ENCODE data around the gene RBM20. TPM values are rescaled to one million over a fixed set of nuclear protein-coding genes. Genes with fewer than 3 reads are reported as not detected.

Gene RBM20
- total and polyA plus RNA-seq, 2 of the 13 experiments (the other 11 are each of a cell fraction or from before 2014, with no cell fraction given), result 0.02 to 0.22 TPM

- TF ChIP-seq ZNF609 (CRISPR knock-in tag; IDR thresholded peaks at IDR 0.05; ENCODE audit: borderline replicate concordance), result no peak
Observed at GRCh38 chr10:110682348-110682747, 38.2 kb downstream of the RBM20 start (continued).

GRCh38 chr10:110684800-110685446 lies 40.8 kb downstream of the RBM20 start:
- intact Hi-C loops (cut with micrococcal nuclease; ENCODE audit: unreplicated experiment) (no loop called here), in situ Hi-C loops (cut with HindIII; ENCODE audit: extremely low pct_ligation_motif_present, low pct_unique_long_range_greater_than_20kb) (no loop called here)
- Histone ChIP-seq H3K4me3 (replicated peaks in 1 of 3; ENCODE audit: insufficient read depth in 1 of 3, low read depth in 2 of 3, low read length in 3 of 3) (no peak overlapping the region), H3K4me1 (ENCODE audit: insufficient read depth, low read length) (no peaks in the 10 kb centered on the region), H3K4me2 (ENCODE audit: low read depth, low read length) (no peak overlapping the region), H3K36me3 (replicated peaks in 1 of 2; ENCODE audit: control insufficient read depth in 1 of 2, insufficient read depth in 2 of 2, low read length in 2 of 2) (no peaks in the 10 kb centered on the region), H3K9me3 (ENCODE audit: low read length) (no peaks in the 10 kb centered on the region), H3K27me3 (ENCODE audit: control insufficient read depth in 1 of 2, insufficient read depth in 2 of 2, low read length in 2 of 2) (peaks cover 0 to 12% of the 10 kb centered on the region in 2 experiments; a peak in 2 of 5 replicates), H3K27ac (ENCODE audit: extremely low read length, insufficient read depth, low read length) (no peak overlapping the region), H3K79me2 (ENCODE audit: insufficient read depth, low read length) (no peaks in the 10 kb centered on the region), H2AFZ (ENCODE audit: low read length) (no peak overlapping the region), H3K9ac (ENCODE audit: insufficient read depth, low read depth, low read length) (no peak overlapping the region), H4K20me1 (ENCODE audit: insufficient read depth, low read length) (no peaks in the 10 kb centered on the region)
- no peak for DNase-seq (ENCODE audit: low spot score)
- ChIA-PET CTCF (ENCODE audit: low intra/inter-chr PET ratio, low total read pairs) (no interaction called here), POLR2A (no interaction called here)
- no TSS peak for BruUV-seq (replicated peaks)
- no peak for FAIRE-seq
- TF ChIP-seq ZNF672 (CRISPR knock-in tag; IDR thresholded peaks at IDR 0.05), result no peak
- no peak for TF ChIP-seq NR2F2 (IDR thresholded peaks at IDR 0.05; ENCODE audit: borderline replicate concordance, low read depth)
- no peak for TF ChIP-seq TEAD2 (CRISPR knock-in tag; IDR thresholded peaks at IDR 0.05)
- TF ChIP-seq, protein P1, sequence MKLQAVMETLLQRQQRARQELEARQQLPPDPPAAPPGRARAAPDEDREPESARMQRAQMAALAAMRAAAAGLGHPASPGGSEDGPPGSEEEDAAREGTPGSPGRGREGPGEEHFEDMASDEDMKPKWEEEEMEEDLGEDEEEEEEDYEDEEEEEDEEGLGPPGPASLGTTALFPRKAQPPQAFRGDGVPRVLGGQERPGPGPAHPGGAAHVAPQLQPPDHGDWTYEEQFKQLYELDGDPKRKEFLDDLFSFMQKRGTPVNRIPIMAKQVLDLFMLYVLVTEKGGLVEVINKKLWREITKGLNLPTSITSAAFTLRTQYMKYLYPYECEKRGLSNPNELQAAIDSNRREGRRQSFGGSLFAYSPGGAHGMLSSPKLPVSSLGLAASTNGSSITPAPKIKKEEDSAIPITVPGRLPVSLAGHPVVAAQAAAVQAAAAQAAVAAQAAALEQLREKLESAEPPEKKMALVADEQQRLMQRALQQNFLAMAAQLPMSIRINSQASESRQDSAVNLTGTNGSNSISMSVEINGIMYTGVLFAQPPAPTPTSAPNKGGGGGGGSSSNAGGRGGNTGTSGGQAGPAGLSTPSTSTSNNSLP (IDR thresholded peaks at IDR 0.05; ENCODE audit: low read depth, low read length), result no peak
- TF ChIP-seq EHMT2 (IDR thresholded peaks at IDR 0.05; ENCODE audit: borderline replicate concordance, low read depth, low read length), result no peak
- TF ChIP-seq ZNF232 (CRISPR knock-in tag; IDR thresholded peaks at IDR 0.05; ENCODE audit: borderline replicate concordance), result no peak
- TF ChIP-seq BRCA1 (CRISPR knock-in tag; IDR thresholded peaks at IDR 0.05), result no peak
- no peak for TF ChIP-seq TEAD3 (CRISPR knock-in tag; optimal IDR thresholded peaks at IDR 0.05; ENCODE audit: borderline replicate concordance)
- TF ChIP-seq HNRNPUL1 (IDR thresholded peaks at IDR 0.05; ENCODE audit: low read depth, low read length), result no peak
- TF ChIP-seq THYN1 (CRISPR knock-in tag; IDR thresholded peaks at IDR 0.05; ENCODE audit: borderline replicate concordance, low read depth), result no peak
- no peak for ATAC-seq
- 75% methylated on average over 22 of the region's 22 CpGs for WGBS (ENCODE audit: low lambda C conversion rate)
